GM19351 (cell line): ENCODE data around the gene CCS.
"Not testable (repeated sequence)": the region's sequence is repeated elsewhere in the genome, so short reads cannot be mapped to it uniquely, and the experiment has no call there.

ENCODE experiments used
- ATAC-seq: cut with Tn5 transposase; IDR thresholded peaks from one replicate; pipeline ENCODE4 v1.9.1; 2021; ENCODE audit warnings: mild to moderate bottlenecking, moderate library complexity; ENCODE audit not compliant: unreplicated experiment

Gene CCS

GRCh38 chr11:66561178-66561974 lies 31.6 kb upstream of the CCS start:
- no peak for ATAC-seq

- ATAC-seq = no peak
Measured at GRCh38 chr11:66561975-66562248, 31.1 kb upstream of the CCS start.

GRCh38 chr11:66562275-66562674 lies 30.7 kb upstream of the CCS start:
- ATAC-seq = no peak

- ATAC-seq = no peak
Measured at GRCh38 chr11:66562907-66563583, 29.9 kb upstream of the CCS start.

- no peak for ATAC-seq
Measured at GRCh38 chr11:66563832-66564231, 29.2 kb upstream of the CCS start.

- ATAC-seq = no peak
Measured at GRCh38 chr11:66564538-66564937, 28.4 kb upstream of the CCS start.

- ATAC-seq = no peak
Measured at GRCh38 chr11:66564984-66565383, 28.0 kb upstream of the CCS start.

GRCh38 chr11:66566221-66566620 lies 26.8 kb upstream of the CCS start:
- no peak for ATAC-seq

- ATAC-seq = no peak
Measured at GRCh38 chr11:66567787-66568123, 25.2 kb upstream of the CCS start.

GRCh38 chr11:66568124-66568916 lies 24.7 kb upstream of the CCS start, which contains the start of gene CTSF:
Gene CTSF, minus strand, starts transcription at chr11:66568606. Its CDS starts 120 bp downstream, at chr11:66568486.
- no peak for ATAC-seq

GRCh38 chr11:66569076-66569475 lies 23.9 kb upstream of the CCS start:
- ATAC-seq = no peak

GRCh38 chr11:66570079-66570849 lies 22.7 kb upstream of the CCS start:
- no peak for ATAC-seq

GRCh38 chr11:66570850-66571180 lies 22.2 kb upstream of the CCS start:
- ATAC-seq = no peak

GRCh38 chr11:66579017-66579606 lies 13.9 kb upstream of the CCS start:
- no peak for ATAC-seq

- no peak for ATAC-seq
Measured at GRCh38 chr11:66580803-66581202, 12.2 kb upstream of the CCS start.

GRCh38 chr11:66581261-66581660 lies 11.7 kb upstream of the CCS start:
- ATAC-seq = no peak

- not testable (repeated sequence) for ATAC-seq
Measured at GRCh38 chr11:66582565-66583147, 10.3 kb upstream of the CCS start.

GRCh38 chr11:66585447-66585846 lies 7.5 kb upstream of the CCS start:
- ATAC-seq = not testable (repeated sequence)

GRCh38 chr11:66586136-66586535 lies 6.8 kb upstream of the CCS start:
- ATAC-seq = no peak

- not testable (repeated sequence) for ATAC-seq
Measured at GRCh38 chr11:66589315-66589714, 3.7 kb upstream of the CCS start.
